Right lobe of liver (tissue), 4 donors: ENCODE measurements around the gene STK32B.

Source experiments
- CTCF ChIP-seq, 4 donors: fragments of 200-600 bp in 3 of 4; fragments of 450-650 bp in 1 of 4; IDR thresholded peaks; one replicate each; pipeline versions ENCODE4 v1.5.1 to v1.8.0; 2016 to 2022; ENCODE audit warnings: antibody characterized with exemption in 4 of 4, mild to moderate bottlenecking in 2 of 4
- POLR2A ChIP-seq: fragments of 450-650 bp; IDR thresholded peaks from one replicate; pipeline ENCODE4 v1.6.1; 2017; ENCODE audit warnings: antibody characterized with exemption, mild to moderate bottlenecking
- donor health status: DM: no; HTN: no; CAD: no.
- donor health status: DM: no; HTN: no; CAD: no.
- donor health status: DM: no; HTN: yes; CAD: no.

- TF ChIP-seq CTCF (IDR thresholded peaks at IDR 0.05): no peak
- no peak for TF ChIP-seq POLR2A
Observed at GRCh38 chr4:5373327-5373726, 322.0 kb downstream of the STK32B start.
